Right atrium auricular region (tissue), 2 donors: Measurements from ENCODE around the gene SLC49A4. TPM values are rescaled to one million over a fixed set of nuclear protein-coding genes. Genes with fewer than 3 reads are reported as not detected.

Experiments used
- DNase-seq: peaks from one replicate; pipeline ENCODE4 v3.0.0-alpha.2; 2019; ENCODE audit warnings: low spot score
- H3K27ac ChIP-seq, 2 donors: fragments of 200-600 bp; sonication (generic); 1 replicate in 1 of 2; 2 replicates in 1 of 2; pipeline ENCODE4 v1.5.1; 2016 to 2019
- H3K27me3 ChIP-seq, 2 donors: fragments of 200-600 bp; sonication (generic); one replicate each; pipeline versions ENCODE4 v1.5.1 to v1.6.0; 2017 to 2019
- H3K36me3 ChIP-seq: fragments of 200-600 bp; sonication (generic); one replicate; pipeline ENCODE4 v1.5.1; 2016
- H3K4me1 ChIP-seq, 2 donors: fragments of 200-600 bp; sonication (generic); one replicate each; pipeline versions ENCODE4 v1.5.1 to v1.6.0; 2017 to 2019
- H3K4me3 ChIP-seq, 2 donors: fragments of 200-600 bp; sonication (generic); 1 replicate in 1 of 2; 2 replicates in 1 of 2; pipeline ENCODE4 v1.5.1; 2017 to 2019; ENCODE audit warnings: mild to moderate bottlenecking in 1 of 2, moderate library complexity in 1 of 2
- H3K9me3 ChIP-seq, 2 donors: fragments of 200-600 bp; sonication (generic); one replicate each; pipeline ENCODE4 v1.5.1; 2019
- total RNA-seq, 2 donors: library from RNA; depleted of rRNA; stranded (reverse); fragments of >200 nt; gene quantifications; one replicate each; pipeline ENCODE4 v1.1.0, GENCODE V29; 2016
- TF ChIP-seq, protein P1 (sequence below), 2 donors: fragments of 200-600 bp; sonication (generic); IDR thresholded peaks; one replicate each; pipeline ENCODE4 v1.5.1; 2019; ENCODE audit warnings: antibody characterized with exemption in 2 of 2

The SLC49A4 gene
- total RNA-seq, 2 donors from 2014 or later = 22.9 to 25.7 TPM

DNA sequence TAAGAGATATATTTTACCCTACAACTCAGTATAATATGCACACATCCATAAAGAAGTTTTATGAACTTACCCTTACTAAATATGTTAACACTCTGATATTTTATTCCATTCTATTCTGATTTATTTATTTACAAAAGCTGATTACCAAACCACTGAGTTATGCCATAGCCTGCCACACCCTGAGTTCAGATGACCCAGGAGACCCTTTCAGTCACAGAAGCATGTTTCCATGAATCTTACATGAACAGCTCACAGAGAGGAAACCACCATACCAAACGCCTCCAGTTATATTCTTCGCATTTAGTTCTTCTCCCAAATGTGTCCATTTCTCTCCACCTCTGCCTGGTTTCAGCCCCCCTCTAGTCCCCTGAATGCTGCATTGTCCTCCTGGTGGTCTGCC is 129.2 kb downstream of the SLC49A4 start:
- no peaks in the 10 kb centered on the region for H3K9me3 ChIP-seq
- no peak overlapping the region for H3K27ac ChIP-seq
- H3K4me1 ChIP-seq = no peaks in the 10 kb centered on the region
- DNase-seq = no peak
- H3K27me3 ChIP-seq = no peaks in the 10 kb centered on the region
- no peak overlapping the region for H3K4me3 ChIP-seq
- no peaks in the 10 kb centered on the region for H3K36me3 ChIP-seq
- TF ChIP-seq, protein P1, sequence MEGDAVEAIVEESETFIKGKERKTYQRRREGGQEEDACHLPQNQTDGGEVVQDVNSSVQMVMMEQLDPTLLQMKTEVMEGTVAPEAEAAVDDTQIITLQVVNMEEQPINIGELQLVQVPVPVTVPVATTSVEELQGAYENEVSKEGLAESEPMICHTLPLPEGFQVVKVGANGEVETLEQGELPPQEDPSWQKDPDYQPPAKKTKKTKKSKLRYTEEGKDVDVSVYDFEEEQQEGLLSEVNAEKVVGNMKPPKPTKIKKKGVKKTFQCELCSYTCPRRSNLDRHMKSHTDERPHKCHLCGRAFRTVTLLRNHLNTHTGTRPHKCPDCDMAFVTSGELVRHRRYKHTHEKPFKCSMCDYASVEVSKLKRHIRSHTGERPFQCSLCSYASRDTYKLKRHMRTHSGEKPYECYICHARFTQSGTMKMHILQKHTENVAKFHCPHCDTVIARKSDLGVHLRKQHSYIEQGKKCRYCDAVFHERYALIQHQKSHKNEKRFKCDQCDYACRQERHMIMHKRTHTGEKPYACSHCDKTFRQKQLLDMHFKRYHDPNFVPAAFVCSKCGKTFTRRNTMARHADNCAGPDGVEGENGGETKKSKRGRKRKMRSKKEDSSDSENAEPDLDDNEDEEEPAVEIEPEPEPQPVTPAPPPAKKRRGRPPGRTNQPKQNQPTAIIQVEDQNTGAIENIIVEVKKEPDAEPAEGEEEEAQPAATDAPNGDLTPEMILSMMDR (IDR thresholded peaks at IDR 0.05) = no peak

DNA sequence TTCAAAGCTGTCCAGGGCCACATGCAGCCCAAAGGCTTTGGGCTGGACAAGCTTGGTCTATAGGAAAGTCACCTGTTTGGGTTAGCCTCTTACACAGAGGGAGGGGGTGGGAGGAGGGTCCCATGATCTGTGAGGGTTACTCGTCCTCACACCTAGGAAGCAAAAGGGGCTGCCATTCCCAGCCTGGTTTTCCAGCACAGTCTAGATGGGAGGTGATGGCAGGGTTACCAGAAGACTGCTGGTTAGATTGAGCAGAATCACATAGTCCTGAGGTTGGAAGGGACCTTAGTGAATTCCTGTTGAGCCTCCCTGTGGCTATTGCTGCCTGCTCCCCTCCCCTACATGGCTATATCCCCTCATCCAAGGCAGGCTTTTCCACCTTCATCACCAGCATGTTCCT is 130.9 kb downstream of the SLC49A4 start:
- Histone ChIP-seq H3K36me3 (no peaks in the 10 kb centered on the region), H3K27ac (no peak overlapping the region), H3K27me3 (no peaks in the 10 kb centered on the region), H3K4me3 (no peak overlapping the region), H3K9me3 (no peaks in the 10 kb centered on the region), H3K4me1 (no peaks in the 10 kb centered on the region)
- no peak for DNase-seq
- TF ChIP-seq, protein P1 (IDR thresholded peaks at IDR 0.05) = no peak

DNA sequence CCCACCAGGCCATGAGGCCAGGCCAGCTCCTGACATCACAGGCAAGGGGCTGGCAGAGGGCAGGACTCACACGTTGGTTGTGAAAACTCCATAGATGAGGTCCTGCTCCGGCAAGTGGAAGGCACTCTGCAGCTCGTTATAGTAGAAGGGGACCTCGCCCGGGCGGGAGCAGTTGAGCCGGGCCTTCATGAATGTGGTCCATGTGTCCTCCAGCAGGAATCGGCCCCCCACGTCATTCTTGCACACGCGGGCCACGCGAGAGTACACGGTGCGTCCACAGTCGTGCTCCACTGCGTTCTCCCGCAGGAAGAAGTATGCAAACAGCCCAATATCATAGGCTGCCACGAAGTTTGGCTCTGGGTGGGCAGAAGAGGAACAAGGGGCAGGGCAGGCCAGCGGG is 131.5 kb downstream of the SLC49A4 start:
- Histone ChIP-seq H3K4me3 (no peak overlapping the region), H3K27me3 (no peaks in the 10 kb centered on the region), H3K4me1 (no peaks in the 10 kb centered on the region), H3K27ac (no peak overlapping the region), H3K36me3 (no peaks in the 10 kb centered on the region), H3K9me3 (no peaks in the 10 kb centered on the region)
- TF ChIP-seq, protein P1 (IDR thresholded peaks at IDR 0.05) = no peak
- DNase-seq = no peak

DNA sequence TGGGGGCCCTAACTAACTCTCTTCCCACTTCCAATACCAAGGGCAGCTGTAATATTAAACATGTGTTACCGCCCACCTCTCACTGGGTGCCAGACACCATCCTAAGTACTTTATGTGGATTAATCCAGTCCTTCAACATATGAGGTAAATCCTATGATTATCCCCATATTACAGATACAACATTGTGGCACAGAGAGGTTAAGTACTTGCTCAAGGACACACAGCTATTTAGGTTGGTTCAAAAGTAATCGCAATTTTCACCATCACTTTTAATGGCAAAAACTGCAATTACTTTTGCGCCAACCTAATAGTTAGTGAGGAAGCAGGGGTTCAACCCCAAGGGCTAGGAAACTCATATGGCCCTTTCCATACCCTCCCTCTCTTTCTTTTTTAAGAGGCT is 131.9 kb downstream of the SLC49A4 start:
- H3K36me3 ChIP-seq = no peaks in the 10 kb centered on the region
- no peak overlapping the region for H3K27ac ChIP-seq
- TF ChIP-seq, protein P1 (IDR thresholded peaks at IDR 0.05) = no peak
- H3K4me3 ChIP-seq = no peak overlapping the region
- H3K27me3 ChIP-seq = no peaks in the 10 kb centered on the region
- H3K9me3 ChIP-seq = no peaks in the 10 kb centered on the region
- DNase-seq = no peak
- no peaks in the 10 kb centered on the region for H3K4me1 ChIP-seq

DNA sequence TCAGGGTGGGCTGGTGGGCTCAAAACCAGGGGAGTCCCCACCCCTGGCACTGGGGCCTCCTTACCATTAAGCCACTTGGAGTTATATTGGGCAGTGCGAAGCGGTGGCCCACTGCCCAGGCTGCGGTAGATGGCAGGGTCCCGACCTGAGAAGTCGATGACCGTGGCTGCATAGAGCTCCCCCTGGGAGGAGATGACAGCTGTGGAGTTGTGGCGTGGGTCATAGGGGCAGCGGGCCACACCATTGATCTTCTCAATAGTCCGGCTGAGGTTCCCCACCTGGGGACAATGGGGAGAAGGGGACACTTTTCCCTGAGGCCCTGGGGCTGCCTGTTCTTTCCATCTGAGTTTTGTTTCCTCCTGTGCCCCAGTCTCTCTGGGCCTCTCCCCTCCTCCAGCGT is 132.9 kb downstream of the SLC49A4 start:
- Histone ChIP-seq H3K4me1 (no peaks in the 10 kb centered on the region), H3K36me3 (no peaks in the 10 kb centered on the region), H3K9me3 (no peaks in the 10 kb centered on the region), H3K4me3 (no peak overlapping the region), H3K27me3 (no peaks in the 10 kb centered on the region), H3K27ac (no peak overlapping the region)
- no peak for DNase-seq
- TF ChIP-seq, protein P1 (IDR thresholded peaks at IDR 0.05) = no peak

DNA sequence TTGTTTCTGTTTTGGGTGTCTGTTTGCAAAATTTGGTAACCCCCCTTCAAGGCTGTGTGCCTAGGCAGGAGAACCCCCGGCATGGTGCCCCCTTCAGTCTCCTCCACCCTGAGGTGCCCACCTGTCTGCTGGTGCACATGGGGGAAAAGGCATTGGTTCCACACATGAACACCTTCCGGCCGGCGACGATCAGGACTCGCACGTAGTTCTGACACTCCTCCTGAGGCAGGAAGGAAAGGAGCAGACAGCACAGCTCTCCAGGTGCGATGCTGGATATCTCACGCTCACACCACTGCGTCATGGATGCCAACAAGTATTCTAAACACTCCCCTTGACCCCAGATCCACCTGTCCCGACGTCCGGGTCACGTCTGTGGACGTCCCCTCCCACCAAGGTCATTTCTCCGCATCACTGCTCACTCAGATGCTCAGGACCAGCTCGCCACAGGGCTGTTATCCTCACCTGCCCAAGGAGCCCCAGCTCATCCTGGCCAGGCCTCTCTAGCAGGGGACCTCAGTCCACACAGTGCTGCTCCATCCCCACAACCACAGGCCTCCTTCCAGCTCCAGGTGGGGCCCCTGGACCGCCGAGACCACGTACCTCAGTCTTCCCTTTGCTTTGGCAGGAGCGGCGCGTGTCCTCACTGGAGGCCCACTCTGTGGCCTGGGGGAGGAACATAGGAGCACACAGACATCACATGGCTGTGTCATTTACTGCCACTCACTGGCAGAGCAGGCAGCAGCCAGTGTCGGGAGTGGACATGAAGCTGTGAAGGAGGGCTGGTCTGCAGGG is 133.7 kb downstream of the SLC49A4 start:
- Histone ChIP-seq H3K4me3 (no peak overlapping the region), H3K27ac (no peak overlapping the region), H3K4me1 (no peaks in the 10 kb centered on the region), H3K9me3 (no peaks in the 10 kb centered on the region), H3K36me3 (no peaks in the 10 kb centered on the region), H3K27me3 (no peaks in the 10 kb centered on the region)
- no peak for DNase-seq
- TF ChIP-seq, protein P1 (IDR thresholded peaks at IDR 0.05) = no peak
